DND-41 (cell line): Measurements from ENCODE around the gene MTARC2.

Experiments used
- CTCF ChIP-seq: IDR thresholded peaks from 2 replicates; pipeline ENCODE4 v1.5.1; 2012; ENCODE audit warnings: borderline replicate concordance, low read length, moderate library complexity, mild to moderate bottlenecking; ENCODE audit not compliant: poor library complexity, severe bottlenecking; ENCODE audit errors: extremely low read depth
- EZH2 ChIP-seq: IDR thresholded peaks from 3 replicates; pipeline ENCODE4 v1.6.1; 2012; ENCODE audit warnings: borderline replicate concordance, low read depth, mild to moderate bottlenecking, moderate library complexity, low read length, inconsistent platforms; ENCODE audit not compliant: severe bottlenecking

- TF ChIP-seq CTCF, result no peak
- TF ChIP-seq EZH2, result no peak
These were observed 39.0 kb downstream of the MTARC2 start for GRCh38 chr1:220787069-220787619.
